Measurements from ENCODE around the gene SLC1A2. TPM values are rescaled to one million over a fixed set of nuclear protein-coding genes. Genes with fewer than 3 reads are reported as not detected.
A peak's percentile ranks its signal among the peaks of the same experiment; 100 is the strongest.

SLC1A2 gene
- total RNA-seq, 1 experiment from 2014 or later, result 0.50 TPM

DNA sequence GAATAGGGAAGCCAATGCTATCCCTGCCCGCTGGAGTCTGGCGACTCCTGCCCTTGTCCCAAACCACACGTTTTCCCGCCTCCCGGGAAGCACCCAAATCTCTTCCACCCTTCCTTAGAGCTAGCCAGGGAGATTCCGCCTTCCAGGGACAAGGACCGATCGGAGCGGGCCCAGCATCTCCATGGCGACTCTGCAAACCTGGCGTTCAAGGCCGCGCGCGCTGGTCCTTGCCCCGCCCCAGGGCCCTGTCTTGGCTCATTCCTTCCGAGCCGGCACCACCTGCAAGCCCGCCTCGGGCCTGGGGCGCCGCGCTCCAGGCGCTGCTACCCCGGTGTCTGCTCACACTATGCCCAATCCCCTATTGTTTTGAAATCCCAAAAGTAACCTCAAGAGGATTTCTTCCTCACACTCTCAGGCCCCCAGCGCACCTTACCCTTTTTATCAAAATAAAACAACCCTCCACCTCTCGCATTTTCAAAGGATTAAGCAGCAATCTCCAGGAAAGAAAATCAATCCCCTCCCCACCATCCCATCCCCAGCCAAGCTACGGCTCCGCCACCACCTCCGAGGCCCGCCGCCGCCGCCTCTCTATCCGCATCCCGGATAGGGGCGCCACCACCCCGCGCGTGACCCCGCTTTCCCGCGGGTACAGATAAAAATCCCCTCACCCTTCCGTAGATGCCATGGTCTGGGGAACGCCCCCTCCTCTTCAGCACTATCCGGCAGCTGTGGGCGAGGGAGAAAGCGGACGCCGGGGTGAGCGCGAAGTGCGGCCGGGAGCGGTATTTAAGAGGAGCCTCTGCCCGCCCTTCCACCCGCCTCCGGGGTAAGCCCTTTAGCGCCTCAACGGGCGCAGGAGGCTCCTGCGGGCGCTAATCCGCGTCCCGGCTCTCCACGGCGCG lies 825 bp downstream of the SLC1A2 start:
- Histone ChIP-seq H3K27me3 (ENCODE audit: insufficient read depth, low read length) (peaks cover 52% of the 10 kb centered on the region), H4K8ac (replicated peaks; ENCODE audit: insufficient read length, low read depth, low read length) (no peak overlapping the region), H3K56ac (ENCODE audit: insufficient read length, low read depth, low read length) (no peak overlapping the region), H3K18ac (ENCODE audit: insufficient read length, low read depth, low read length) (no peak overlapping the region), H2BK12ac (ENCODE audit: insufficient read length, low read depth, low read length) (no peak overlapping the region), H3K14ac (ENCODE audit: insufficient read depth, low read length) (no peak overlapping the region), H3T11ph (ENCODE audit: low read length) (no peak overlapping the region), H2AK5ac (ENCODE audit: insufficient read length, low read length) (no peak overlapping the region), H3K23me2 (ENCODE audit: insufficient read length, low read depth, low read length, poor library complexity, severe bottlenecking) (peaks cover 19% of the 10 kb centered on the region), H2BK15ac (ENCODE audit: low read depth, low read length) (no peak overlapping the region; the same call in 1 of the 2 replicates), H3K9me3 (ENCODE audit: control insufficient read depth, low read depth, low read length) (no peaks in the 10 kb centered on the region), H2BK120ac (ENCODE audit: low read depth, low read length, poor library complexity, severe bottlenecking) (no peak overlapping the region), H4K91ac (ENCODE audit: insufficient read length, low read depth, low read length) (no peak overlapping the region), H4K20me1 (ENCODE audit: control insufficient read depth, insufficient read depth, insufficient read length) (no peaks in the 10 kb centered on the region), H3K27ac (ENCODE audit: insufficient read length, low read depth, low read length) (no peak overlapping the region), H4K5ac (ENCODE audit: insufficient read length, low read depth, low read length) (no peak overlapping the region), H3K4me2 (ENCODE audit: insufficient read depth, insufficient read length, low read length) (peak overlapping the region; percentile 52), H2BK5ac (ENCODE audit: insufficient read length, low read length) (no peak overlapping the region), H2AFZ (ENCODE audit: low read length) (no peak overlapping the region), H3K23ac (ENCODE audit: insufficient read length, low read depth, low read length) (no peak overlapping the region), H2BK20ac (ENCODE audit: low read depth, low read length, poor library complexity, severe bottlenecking) (no peak overlapping the region), H3K79me1 (ENCODE audit: insufficient read depth, low read depth, low read length, poor library complexity, severe bottlenecking) (no peaks in the 10 kb centered on the region), H3K9ac (ENCODE audit: extremely low read depth, insufficient read length, low read length) (no peak overlapping the region), H3K4me1 (ENCODE audit: insufficient read depth, low read length) (no peaks in the 10 kb centered on the region), H3K4ac (ENCODE audit: low read depth, low read length) (no peak overlapping the region), H3K79me2 (ENCODE audit: insufficient read depth, low read length) (no peaks in the 10 kb centered on the region)
- WGBS (ENCODE audit: extremely low coverage, insufficient read length, low lambda C conversion rate), result no CpG with 5 or more reads among the region's 69 CpGs
- peaks cover 99% of the 10 kb centered on the region for H3K27me3 Mint-ChIP-seq (ENCODE audit: low read depth)
- H3K9me3 Mint-ChIP-seq, result no peaks in the 10 kb centered on the region; a peak in 2 of 5 replicates
- peaks cover 11 to 15% of the 10 kb centered on the region in 2 experiments for H3K4me1 Mint-ChIP-seq
- H3K4me3 Mint-ChIP-seq, result peak overlapping the region; percentile 67 to 85
- peak; percentile 72 for DNase-seq
- TF ChIP-seq, protein P1, sequence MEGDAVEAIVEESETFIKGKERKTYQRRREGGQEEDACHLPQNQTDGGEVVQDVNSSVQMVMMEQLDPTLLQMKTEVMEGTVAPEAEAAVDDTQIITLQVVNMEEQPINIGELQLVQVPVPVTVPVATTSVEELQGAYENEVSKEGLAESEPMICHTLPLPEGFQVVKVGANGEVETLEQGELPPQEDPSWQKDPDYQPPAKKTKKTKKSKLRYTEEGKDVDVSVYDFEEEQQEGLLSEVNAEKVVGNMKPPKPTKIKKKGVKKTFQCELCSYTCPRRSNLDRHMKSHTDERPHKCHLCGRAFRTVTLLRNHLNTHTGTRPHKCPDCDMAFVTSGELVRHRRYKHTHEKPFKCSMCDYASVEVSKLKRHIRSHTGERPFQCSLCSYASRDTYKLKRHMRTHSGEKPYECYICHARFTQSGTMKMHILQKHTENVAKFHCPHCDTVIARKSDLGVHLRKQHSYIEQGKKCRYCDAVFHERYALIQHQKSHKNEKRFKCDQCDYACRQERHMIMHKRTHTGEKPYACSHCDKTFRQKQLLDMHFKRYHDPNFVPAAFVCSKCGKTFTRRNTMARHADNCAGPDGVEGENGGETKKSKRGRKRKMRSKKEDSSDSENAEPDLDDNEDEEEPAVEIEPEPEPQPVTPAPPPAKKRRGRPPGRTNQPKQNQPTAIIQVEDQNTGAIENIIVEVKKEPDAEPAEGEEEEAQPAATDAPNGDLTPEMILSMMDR (conservative IDR thresholded peaks at IDR 0.05), result no peak; the same call in 2 of the 3 replicates
- H3K27ac Mint-ChIP-seq, result no peak overlapping the region
- H3K36me3 Mint-ChIP-seq (ENCODE audit: insufficient read depth in 1 of 3, low read depth in 3 of 3), result no peaks in the 10 kb centered on the region

Measured in H9 (cell line).